ENCODE data around the gene CEP170.

CEP170 gene

GRCh38 chr1:243254927-243255790 is at the start of gene CEP170:
Gene CEP170, minus strand, starts transcription at chr1:243255281. Its CDS starts 30,001 bp downstream, at chr1:243225280.
- DNase-seq, result peak; percentile 89

DNA sequence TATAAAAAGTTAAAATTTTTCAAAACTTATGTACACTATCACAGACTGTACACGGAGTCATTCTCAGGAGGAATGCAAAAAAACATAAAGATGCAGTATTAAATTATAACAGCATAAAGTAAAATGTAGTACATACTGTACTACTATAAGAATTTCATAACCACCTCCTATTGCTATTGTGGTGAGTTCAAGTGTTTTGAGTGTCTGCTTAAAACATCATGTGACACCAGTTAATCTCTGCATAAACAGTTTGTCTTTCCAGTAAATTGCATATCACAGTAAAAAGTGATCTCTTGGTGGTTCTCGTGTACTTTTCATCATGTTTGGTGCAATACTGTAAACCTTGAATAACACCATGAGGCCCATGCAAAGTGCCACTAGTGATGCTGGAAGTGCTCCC is 46.0 kb upstream of the CEP170 start:
- no peak for DNase-seq

DNA sequence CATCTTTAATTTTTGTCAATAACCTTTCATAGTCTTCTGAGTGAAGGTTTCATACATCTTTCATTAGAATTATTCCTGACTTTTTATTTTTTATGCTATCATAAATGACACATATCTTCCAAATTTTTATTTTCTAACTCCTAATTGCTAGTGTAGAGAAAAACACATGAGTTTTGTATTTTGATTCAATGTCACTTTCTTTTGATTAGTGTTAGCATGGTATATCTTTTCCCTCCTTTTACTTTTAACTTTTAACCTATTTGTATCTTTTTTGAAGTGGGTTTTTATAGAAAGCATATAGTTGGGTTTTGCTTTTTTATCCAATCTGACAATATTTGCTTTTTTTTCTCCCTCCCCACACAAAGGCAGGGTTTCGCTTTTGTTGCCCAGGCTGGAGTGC is 44.0 kb upstream of the CEP170 start:
- DNase-seq, result no peak

DNA sequence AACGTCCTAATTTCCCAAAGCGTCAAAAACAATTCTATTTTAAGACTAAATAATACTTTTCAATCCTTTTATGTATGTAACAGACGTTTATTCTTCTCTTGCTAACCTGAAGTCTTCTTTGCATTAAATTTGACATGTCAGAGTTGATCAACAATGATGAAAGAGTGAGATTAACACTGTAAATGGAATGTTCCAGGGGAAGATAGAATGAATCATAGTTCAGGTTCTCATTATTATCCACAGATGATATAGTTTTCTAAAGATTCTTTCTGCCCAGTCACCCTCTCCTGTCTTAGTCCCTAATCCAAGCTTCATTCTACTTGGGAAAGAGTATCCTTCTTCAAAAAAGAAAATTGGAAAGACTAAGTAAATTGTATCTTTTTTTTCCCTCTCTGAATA is 39.6 kb upstream of the CEP170 start:
- no peak for DNase-seq

DNA sequence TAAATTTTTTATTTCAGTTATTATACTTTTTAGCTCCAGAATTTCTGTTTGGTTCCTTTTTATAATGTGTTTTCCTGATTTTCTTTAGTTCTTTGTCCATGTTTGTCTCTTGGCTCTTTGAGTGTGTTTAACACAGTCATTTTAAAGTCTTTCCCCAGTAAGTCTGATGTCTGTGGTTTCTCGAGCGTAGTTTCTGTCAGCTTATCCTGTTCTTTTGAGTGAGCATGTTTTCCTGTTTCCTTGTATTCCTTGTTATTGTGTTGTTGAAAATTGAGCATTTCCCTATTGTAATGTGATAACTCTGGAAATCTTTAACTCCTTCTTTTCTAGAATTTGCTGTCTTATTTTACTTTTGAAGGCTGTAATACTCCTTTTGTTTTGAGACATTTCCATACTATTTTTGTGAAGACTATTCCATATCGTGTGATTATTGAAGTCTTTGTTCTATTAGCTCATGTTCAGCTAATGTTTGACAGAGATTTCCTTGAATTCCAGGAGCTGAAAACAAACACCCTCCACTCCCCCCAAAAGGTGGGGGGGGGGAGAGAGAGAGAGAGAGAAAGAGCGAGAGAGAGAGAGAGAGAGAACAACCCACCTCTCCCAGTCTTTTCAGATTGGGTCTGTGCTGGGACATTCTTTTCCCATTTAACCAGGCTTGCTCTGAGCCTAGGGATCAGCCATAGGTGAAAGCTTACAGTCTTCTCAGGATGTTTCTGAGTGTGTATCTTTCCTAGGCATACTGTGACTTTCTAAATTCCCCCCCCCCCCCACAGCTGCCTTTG is 39.1 kb upstream of the CEP170 start:
- DNase-seq, result no peak

DNA sequence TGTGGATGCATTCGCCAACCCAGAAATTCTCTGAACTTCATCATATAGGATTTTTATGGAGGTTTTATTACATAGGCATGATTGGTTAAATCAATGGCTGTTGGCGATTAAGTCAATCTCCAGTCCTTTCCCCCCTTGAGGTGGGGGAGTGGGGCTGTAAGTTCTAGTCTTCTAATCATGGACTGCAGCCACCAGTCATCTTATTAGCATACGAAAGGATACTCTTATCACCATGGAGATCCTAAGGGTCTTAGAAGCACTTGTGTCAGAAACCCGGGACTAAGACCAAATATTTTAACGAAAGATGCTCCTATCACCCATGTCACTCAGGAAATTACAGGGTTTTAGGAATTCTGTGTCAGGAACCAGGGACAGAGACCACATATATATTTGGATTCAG is 37.0 kb upstream of the CEP170 start:
- DNase-seq, result no peak

GRCh38 chr1:243291292-243291691 is 36.2 kb upstream of the CEP170 start:
- no peak for DNase-seq

DNA sequence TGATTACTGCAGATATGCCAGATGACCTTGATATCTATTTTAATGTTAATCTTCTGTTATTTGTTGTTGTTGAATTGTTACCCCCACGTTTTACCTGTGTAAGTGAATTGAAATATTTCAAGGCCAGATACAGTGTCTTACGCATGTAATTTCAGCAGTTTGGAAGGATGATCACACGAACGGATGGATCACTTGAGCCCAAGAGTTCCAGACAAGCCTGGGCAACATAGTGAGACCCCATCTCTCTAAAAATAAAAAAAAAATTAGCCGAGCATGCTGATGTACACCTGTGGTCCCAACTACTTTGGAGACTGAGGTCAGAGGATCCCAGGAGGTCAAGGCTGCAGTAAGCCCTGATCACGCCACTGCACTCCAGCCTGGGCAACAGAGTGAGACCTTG is 33.0 kb upstream of the CEP170 start:
- no peak for DNase-seq

DNA sequence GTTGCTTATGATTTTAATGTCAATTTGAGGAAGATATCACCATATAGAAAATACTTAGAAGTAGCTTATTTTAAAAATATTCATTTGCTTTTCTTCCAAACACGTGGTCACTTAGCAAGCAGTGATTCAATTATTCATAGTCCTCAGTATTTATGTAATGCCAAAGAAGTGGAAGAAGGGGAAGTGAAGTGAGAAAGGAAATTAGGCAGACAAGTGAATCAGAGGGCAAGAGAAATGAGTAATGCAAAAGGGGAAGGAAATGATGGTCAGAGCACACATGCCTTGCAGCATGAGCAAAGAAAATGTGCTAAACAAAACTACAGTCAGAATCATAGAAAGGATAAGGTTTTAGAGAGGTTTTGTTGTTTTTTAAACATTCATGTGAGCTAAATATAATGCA is 32.6 kb upstream of the CEP170 start:
- DNase-seq, result peak; percentile 17

DNA sequence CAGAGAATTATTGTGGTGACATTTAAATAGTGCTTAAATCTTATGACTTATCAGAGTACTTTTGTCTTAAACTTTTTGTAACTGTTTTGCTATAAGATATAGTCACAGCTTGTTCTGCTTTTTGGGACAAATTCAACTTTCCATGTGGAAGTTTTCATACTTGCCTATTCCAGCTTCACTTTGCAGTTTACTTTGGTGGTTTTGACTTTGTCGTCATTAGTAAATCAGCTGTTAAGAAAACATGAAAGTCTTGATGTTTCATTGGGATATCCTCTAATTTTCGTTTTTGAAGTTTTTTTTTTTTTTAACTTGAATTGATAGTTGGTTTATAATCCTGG is 32.0 kb upstream of the CEP170 start:
- DNase-seq, result no peak

DNA sequence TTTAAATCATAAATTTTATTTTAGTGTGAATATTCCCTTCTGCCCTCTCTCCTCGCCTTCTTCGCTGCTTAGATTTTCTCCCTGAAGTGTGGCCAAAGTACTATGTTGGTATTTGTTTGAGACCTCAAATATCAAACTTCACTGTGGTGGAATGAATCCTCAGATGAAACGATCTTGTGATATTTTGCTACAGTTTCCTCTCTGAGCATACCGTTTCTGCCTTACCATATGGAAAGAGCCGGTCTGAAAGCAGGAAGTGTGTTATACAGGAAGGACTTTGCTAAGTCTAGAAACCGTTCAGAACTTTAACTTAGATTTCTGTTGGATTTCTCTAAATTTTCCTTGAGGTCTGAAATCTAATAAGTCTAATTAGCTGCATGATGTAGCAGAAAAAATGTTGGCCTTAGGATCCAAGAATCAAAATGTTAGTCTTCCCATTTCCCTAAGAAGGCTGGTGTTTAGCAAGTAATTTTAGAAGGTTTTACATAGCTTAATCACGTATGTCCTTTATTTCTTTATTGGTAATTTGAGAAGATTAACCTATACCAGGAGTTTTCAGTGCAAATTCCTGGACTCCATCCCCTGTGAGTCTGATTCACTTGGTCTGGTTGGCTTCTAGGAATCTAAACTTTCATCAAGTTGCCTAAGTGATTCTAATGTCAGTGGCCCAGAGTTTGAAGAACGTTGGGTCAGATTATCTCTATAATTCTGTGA is 31.5 kb upstream of the CEP170 start:
- no peak for DNase-seq

GRCh38 chr1:243281672-243282071 is 26.6 kb upstream of the CEP170 start:
- DNase-seq, result no peak

DNA sequence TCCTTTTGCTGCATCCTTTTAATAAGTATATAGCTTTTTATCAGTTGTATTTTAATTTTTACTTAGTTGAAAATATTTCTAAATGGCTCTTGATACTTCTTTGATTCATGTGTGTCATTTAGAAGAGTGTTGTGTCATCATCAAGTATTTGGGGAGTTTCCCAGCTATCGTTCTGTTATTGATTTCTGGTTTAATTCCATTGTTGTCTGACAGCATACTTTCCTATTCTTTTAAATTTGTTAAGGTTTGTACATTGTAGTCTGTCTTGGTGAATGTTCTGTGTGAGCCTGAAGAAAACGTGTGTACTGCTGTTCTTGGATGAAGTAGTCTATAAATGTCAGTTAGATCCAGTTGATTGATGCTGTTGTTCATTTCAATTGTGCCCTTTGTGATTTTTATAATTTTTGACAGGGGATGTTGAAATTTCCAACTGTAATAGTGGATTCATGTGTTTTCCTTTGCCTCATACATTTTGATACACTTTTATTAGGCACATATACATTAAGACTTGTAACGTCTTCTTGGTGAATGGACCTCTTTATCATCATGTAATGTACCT is 25.6 kb upstream of the CEP170 start:
- no peak for DNase-seq

DNA sequence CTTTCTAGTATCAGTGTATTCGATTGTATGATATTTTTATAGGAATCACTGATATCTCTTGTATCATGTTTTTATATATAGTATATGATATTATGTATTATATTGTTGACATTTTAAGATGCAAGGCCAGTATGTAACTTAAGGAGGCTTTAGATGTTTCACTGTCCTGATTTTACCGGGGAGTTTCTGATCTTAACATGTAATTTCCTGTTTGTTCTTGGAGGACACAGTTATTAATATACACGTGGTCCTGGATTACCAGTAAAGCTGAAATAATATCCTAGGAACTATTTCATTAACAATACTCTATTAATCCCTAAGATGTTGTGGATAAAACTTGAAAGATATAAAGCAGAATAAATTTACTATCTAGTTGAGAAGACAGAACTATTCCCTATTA is 20.2 kb upstream of the CEP170 start:
- no peak for DNase-seq

DNA sequence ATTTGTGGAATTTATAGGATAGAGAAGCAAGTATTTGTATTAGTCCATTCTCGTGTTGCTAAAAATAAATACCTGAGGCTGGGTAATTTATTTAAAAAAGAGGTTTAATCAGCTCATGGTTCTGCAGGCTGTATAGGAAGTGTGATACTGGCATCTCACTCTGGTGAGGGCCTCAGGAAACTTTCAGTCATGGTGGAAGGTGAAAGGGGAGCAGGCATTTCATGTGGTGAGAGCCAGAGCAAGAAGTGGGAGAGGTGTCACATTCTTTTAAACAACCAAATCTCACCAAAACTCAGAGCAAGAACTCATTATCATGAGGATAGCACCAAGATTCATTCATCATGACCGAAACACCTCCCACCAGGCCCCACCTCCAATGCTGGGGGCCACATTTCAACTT is 18.9 kb upstream of the CEP170 start:
- no peak for DNase-seq

DNA sequence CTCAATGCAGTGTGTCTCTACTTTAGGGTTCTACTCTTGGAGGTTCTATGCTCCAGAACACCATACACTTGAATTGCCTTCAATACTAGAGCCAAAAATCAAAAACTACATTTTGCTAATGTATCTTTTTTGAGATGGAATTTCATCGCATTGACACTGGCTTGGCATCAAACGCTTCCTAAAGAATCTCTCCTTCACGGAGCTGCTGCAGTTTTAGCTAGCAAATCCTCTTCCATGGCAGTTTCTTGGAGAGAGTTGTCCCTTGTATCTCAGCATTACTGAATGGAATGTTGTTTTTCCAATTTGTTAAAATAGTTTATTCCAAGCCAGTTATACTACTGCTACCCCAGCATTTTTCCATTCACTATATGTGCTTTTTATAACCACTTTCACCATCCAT is 18.4 kb upstream of the CEP170 start:
- no peak for DNase-seq

DNA sequence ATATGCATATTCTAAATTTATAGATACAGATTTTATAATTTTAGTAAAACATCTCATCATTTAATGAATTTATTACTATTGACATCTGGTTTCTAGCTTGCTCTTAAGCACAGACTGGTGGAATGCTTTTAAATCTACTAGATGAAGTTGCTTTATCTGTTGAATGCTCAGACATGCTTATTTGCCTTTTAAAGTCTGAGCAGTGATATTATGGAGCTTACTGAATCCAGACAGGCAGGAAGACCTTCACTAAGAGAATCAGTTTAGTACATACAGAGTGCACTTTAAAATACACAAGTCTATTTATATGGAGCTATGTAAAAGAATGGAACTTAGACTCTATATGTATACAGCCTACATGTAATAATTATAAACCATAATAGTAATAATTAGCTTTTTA is 17.3 kb upstream of the CEP170 start:
- DNase-seq, result no peak

DNA sequence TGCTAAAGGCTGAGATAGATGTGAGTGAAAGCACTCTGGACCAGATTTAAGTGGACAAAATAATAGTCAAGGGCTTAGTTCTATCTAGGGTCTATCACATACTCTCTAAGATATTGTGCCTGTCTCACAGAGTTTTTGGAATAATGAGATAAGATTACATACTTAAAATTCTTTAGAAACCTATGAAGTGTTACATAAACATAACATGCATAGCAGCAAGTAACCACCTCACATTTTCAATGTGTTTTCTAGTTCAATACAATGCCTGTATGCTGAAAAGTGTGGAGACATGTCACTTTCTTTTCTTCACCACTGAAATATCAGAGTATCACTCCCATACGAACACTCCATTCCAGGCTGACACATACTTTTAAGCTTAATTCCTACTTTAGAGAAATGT is 16.9 kb upstream of the CEP170 start:
- DNase-seq, result no peak

GRCh38 chr1:243270097-243270864 is 15.2 kb upstream of the CEP170 start:
- DNase-seq, result no peak

DNA sequence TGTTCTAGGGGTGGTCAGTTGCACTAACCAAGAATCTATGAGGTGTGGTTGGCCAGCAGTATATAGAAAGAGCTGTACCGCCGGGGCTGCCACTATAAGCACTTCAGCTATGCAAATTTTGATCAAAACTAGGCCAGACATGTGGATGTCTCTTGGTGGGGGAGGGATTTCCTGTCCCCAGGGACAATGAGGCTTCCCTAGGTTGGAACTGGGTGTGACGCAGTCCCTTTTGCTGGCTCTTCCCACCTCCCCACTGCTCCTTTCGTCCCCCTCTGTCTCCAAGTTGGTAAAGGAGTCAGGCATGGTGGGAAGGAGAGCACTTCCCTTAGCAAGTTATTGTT is 14.3 kb upstream of the CEP170 start:
- no peak for DNase-seq

- DNase-seq, result no peak
Observed at GRCh38 chr1:243268751-243269460, 13.8 kb upstream of the CEP170 start.

Data from CD4-positive, alpha-beta T cell treated with Interleukin-4 for 4 hours (primary cell).